ENCODE measurements around the gene LIPC. TPM values are rescaled to one million over a fixed set of nuclear protein-coding genes. Genes with fewer than 3 reads are reported as not detected.
A peak's percentile ranks its signal among the peaks of the same experiment; 100 is the strongest.

The LIPC gene
- total RNA-seq, 1 donor from 2014 or later, result 1.0 TPM

DNA sequence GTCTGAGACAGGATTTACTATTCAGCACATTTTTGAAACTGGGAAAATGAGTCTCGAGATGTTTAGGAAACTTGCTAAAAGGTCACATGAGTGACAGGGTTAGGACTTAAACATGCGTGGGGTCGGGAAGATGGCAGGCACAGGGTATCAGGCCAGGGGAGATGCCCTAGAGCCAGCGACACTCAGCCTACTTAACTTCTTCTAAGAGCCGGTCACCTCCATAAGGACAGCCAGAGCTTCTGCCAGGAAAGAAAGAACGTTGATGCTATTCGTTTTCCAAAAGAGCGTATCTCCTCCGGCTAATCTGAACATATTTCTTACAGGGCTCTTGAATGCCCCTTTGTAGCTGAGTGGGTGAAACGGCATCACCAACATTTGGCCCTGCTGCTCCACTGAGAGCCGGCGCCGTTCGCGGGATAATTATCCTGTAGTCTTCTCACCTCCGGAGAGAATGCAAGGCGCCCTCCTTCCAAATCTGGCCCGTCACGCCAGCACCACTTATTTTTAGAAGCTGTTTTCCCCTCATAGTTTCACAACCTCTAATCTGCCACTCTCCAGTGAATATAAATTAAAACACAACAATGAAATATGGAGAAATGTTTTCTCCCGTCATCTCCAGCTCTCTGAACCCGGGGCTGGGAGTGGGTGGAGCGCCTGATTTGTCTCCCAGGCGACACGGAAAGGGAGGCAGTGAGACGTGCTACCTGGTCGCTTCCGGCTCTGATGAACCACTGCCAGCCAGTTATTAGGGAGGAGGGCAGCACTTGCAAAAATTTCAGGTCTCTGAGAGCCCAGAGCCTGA is 58.5 kb downstream of the LIPC start:
- Histone ChIP-seq H3K9me3 (peaks cover 8% of the 10 kb centered on the region), H3K4me3 (no peak overlapping the region), H3K36me3 (no peaks in the 10 kb centered on the region), H3K27ac (no peak overlapping the region), H3K4me1 (no peaks in the 10 kb centered on the region), H3K27me3 (ENCODE audit: low read depth) (no peaks in the 10 kb centered on the region)
- no peak for DNase-seq
- ATAC-seq, result no peak
- no peak for TF ChIP-seq CTCF (IDR thresholded peaks at IDR 0.05)
- intact Hi-C loops (cut with DNase I), result no loop called here

GRCh38 chr15:58490888-58491473 is 59.2 kb downstream of the LIPC start:
- TF ChIP-seq CTCF (IDR thresholded peaks at IDR 0.05), result no peak
- H3K4me1 ChIP-seq, result no peaks in the 10 kb centered on the region
- peaks cover 8% of the 10 kb centered on the region for H3K9me3 ChIP-seq
- H3K36me3 ChIP-seq, result no peaks in the 10 kb centered on the region
- no peak overlapping the region for H3K27ac ChIP-seq
- no peak for DNase-seq
- intact Hi-C loops (cut with DNase I), result no loop called here
- no peak overlapping the region for H3K4me3 ChIP-seq
- ATAC-seq, result peak; percentile 38 to 53
- no peaks in the 10 kb centered on the region for H3K27me3 ChIP-seq (ENCODE audit: low read depth)

DNA sequence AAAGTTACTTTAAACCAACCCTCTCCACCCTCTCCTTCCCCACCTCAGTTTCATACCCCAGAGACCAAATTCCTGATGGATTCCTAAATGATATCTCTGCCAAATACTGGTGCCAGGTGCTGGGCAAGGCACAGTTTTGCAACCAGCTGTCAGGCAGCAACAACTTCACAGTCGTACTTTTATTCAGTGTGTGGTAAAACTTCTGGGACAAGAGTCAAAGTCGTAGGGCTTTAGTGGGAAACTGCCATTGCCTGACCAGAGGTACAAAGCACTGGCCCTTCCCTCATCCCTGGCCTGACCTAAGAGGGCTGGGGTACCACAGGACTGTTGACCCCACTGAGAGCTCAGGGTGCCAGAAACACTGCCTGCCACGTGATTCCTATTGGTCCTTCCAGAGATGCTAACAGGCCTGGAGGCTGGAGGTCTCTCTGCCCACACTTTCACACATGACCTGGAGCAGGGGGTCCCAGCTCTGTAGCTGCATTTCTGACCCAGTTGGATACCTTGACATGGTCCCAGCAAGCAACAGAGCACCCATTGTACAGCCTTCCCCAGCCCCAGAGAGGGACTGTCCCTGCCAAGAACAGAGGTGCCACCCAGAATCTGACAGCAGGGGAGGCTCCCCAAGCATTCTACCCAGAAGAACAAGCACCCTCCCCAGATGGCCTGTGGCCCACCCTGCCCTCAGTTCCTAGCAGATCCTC is 59.9 kb downstream of the LIPC start:
- Histone ChIP-seq H3K4me3 (no peak overlapping the region), H3K36me3 (no peaks in the 10 kb centered on the region), H3K27ac (no peak overlapping the region), H3K27me3 (ENCODE audit: low read depth) (no peaks in the 10 kb centered on the region), H3K4me1 (no peaks in the 10 kb centered on the region), H3K9me3 (peaks cover 8% of the 10 kb centered on the region)
- TF ChIP-seq CTCF (IDR thresholded peaks at IDR 0.05), result no peak
- ATAC-seq (peak in 1 of 2 donors; percentile 25), DNase-seq (no peak)
- intact Hi-C loops (cut with DNase I), result no loop called here

- intact Hi-C loops (cut with DNase I), result no loop called here
- ATAC-seq (no peak), DNase-seq (no peak)
- TF ChIP-seq CTCF (IDR thresholded peaks at IDR 0.05), result no peak
- Histone ChIP-seq H3K4me3 (no peak overlapping the region), H3K36me3 (no peaks in the 10 kb centered on the region), H3K27me3 (ENCODE audit: low read depth) (no peaks in the 10 kb centered on the region), H3K4me1 (no peaks in the 10 kb centered on the region), H3K9me3 (peaks cover 8% of the 10 kb centered on the region), H3K27ac (no peak overlapping the region)
Observed at GRCh38 chr15:58492661-58493397, 61.0 kb downstream of the LIPC start.

GRCh38 chr15:58494567-58494966 is 62.8 kb downstream of the LIPC start:
- ATAC-seq, result no peak
- no peak for TF ChIP-seq CTCF (IDR thresholded peaks at IDR 0.05)
- peaks cover 4% of the 10 kb centered on the region for H3K9me3 ChIP-seq
- H3K4me1 ChIP-seq, result no peaks in the 10 kb centered on the region
- no peak overlapping the region for H3K4me3 ChIP-seq
- no peak for DNase-seq
- no peaks in the 10 kb centered on the region for H3K36me3 ChIP-seq
- H3K27me3 ChIP-seq (ENCODE audit: low read depth), result no peaks in the 10 kb centered on the region
- no peak overlapping the region for H3K27ac ChIP-seq
- intact Hi-C loops (cut with DNase I), result no loop called here
